SK-N-SH treated with all-trans-retinoic acid at 6 μM for 48 hours (cell line): ENCODE data around the gene ERMARD.

Experiments
- ATAC-seq: fragments of 200-7000 bp; cut with Tn5 transposase; 3 replicates; pipeline ENCODE4 v1.9.1; 2020; ENCODE audit warnings: mild to moderate bottlenecking, moderate library complexity
- ARNTL ChIP-seq: fragments of 450-650 bp; formaldehyde crosslinking; IDR thresholded peaks from 2 replicates; pipeline ENCODE4 v1.5.0; 2020; ENCODE audit warnings: low read depth, mild to moderate bottlenecking, moderate library complexity, borderline replicate concordance
- BACH2 ChIP-seq: fragments of 250-450 bp; sonication (Bioruptor Pico); IDR thresholded peaks from 2 replicates; pipeline ENCODE4 v1.9.0; 2021; ENCODE audit warnings: mild to moderate bottlenecking, borderline replicate concordance
- CSDC2 ChIP-seq: fragments of 250-450 bp; sonication (Bioruptor Pico); IDR thresholded peaks from 2 replicates; pipeline ENCODE4 v1.5.0; 2020; ENCODE audit warnings: mild to moderate bottlenecking, moderate library complexity
- ESRRG ChIP-seq: fragments of 250-450 bp; sonication (Bioruptor Pico); IDR thresholded peaks from 2 replicates; pipeline ENCODE4 v1.6.1; 2021; ENCODE audit warnings: mild to moderate bottlenecking
- ISL1 ChIP-seq: fragments of 250-450 bp; sonication (Bioruptor Pico); IDR thresholded peaks from 2 replicates; pipeline ENCODE4 v2.1.2; 2022; ENCODE audit warnings: mild to moderate bottlenecking, moderate library complexity
- OSR1 ChIP-seq: fragments of 250-450 bp; sonication (Bioruptor Pico); IDR thresholded peaks from 2 replicates; pipeline ENCODE4 v1.8.0; 2022; ENCODE audit warnings: moderate library complexity, mild to moderate bottlenecking, inconsistent platforms
- PPARA ChIP-seq: fragments of 250-450 bp; sonication (Bioruptor Pico); IDR thresholded peaks from 2 replicates; pipeline ENCODE4 v1.5.0; 2020; ENCODE audit warnings: mild to moderate bottlenecking, borderline replicate concordance
- RARB ChIP-seq: fragments of 250-450 bp; sonication (Bioruptor Pico); IDR thresholded peaks from 2 replicates; pipeline ENCODE4 v1.8.0; 2021; ENCODE audit warnings: mild to moderate bottlenecking, moderate library complexity
- SNAI2 ChIP-seq: fragments of 250-450 bp; sonication (Bioruptor Pico); IDR thresholded peaks from 2 replicates; pipeline ENCODE4 v1.5.0; 2020; ENCODE audit warnings: mild to moderate bottlenecking, moderate library complexity
- ZC3H10 ChIP-seq: fragments of 250-450 bp; sonication (Bioruptor Pico); IDR thresholded peaks from 2 replicates; pipeline ENCODE4 v1.5.1; 2021; ENCODE audit warnings: mild to moderate bottlenecking, moderate library complexity
- ZFP30 ChIP-seq: fragments of 450-650 bp; formaldehyde crosslinking; IDR thresholded peaks from 2 replicates; pipeline ENCODE4 v1.5.0; 2022; ENCODE audit warnings: mild to moderate bottlenecking, moderate library complexity
- ZNF565 ChIP-seq: fragments of 450-650 bp; formaldehyde crosslinking; conservative IDR thresholded peaks from 2 replicates; pipeline ENCODE4 v1.5.0; 2020; ENCODE audit warnings: low read depth, mild to moderate bottlenecking, moderate library complexity
- ZNF70 ChIP-seq: fragments of 450-650 bp; formaldehyde crosslinking; IDR thresholded peaks from 2 replicates; pipeline ENCODE4 v1.5.0; 2020; ENCODE audit warnings: mild to moderate bottlenecking, moderate library complexity
- ZNF8 ChIP-seq: fragments of 450-650 bp; formaldehyde crosslinking; IDR thresholded peaks from 2 replicates; pipeline ENCODE4 v1.5.0; 2020; ENCODE audit warnings: mild to moderate bottlenecking, moderate library complexity
- TF ChIP-seq, protein P1 (sequence below): fragments of 250-450 bp; sonication (Bioruptor Pico); IDR thresholded peaks from 2 replicates; pipeline ENCODE4 v1.5.0; 2020; ENCODE audit warnings: mild to moderate bottlenecking, moderate library complexity
- TF ChIP-seq, protein P2 (sequence below): fragments of 250-450 bp; sonication (Bioruptor Pico); IDR thresholded peaks from 2 replicates; pipeline ENCODE4 v1.8.0; 2020; ENCODE audit warnings: mild to moderate bottlenecking, moderate library complexity, borderline replicate concordance
- TF ChIP-seq, protein P3 (sequence below): fragments of 250-450 bp; sonication (Bioruptor Pico); IDR thresholded peaks from 2 replicates; pipeline ENCODE4 v1.8.0; 2021; ENCODE audit warnings: low read depth, mild to moderate bottlenecking, moderate library complexity, borderline replicate concordance
- TF ChIP-seq, protein P4 (sequence below): fragments of 250-450 bp; sonication (Bioruptor Pico); IDR thresholded peaks from 2 replicates; pipeline ENCODE4 v1.5.1; 2021; ENCODE audit warnings: mild to moderate bottlenecking, moderate library complexity
- TF ChIP-seq, protein P5 (sequence below): fragments of 250-450 bp; sonication (Bioruptor Pico); IDR thresholded peaks from 2 replicates; pipeline ENCODE4 v1.5.1; 2020; ENCODE audit warnings: low read depth, mild to moderate bottlenecking, moderate library complexity

Gene ERMARD

DNA sequence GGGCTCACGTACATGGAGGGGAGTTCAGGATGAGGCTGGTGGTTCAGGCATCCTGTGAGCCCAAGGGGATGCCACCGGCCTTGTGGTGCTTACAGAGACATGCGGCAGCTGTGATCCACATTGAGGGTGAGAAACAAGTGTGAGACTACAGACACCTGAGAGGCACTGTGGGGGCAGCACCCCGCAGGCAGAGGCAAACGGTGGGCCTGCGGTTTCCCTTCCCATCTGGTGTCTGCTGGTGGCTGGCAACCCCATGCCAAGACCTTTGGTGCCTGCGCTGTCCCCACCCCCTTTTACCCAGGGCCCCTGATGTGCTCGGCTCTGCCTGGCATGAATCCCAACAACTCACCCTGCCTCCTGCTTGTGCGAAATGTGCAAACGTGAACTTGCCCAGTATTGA, 42.0 kb downstream of the ERMARD start:
- no peak for ATAC-seq
- TF ChIP-seq, protein P1, sequence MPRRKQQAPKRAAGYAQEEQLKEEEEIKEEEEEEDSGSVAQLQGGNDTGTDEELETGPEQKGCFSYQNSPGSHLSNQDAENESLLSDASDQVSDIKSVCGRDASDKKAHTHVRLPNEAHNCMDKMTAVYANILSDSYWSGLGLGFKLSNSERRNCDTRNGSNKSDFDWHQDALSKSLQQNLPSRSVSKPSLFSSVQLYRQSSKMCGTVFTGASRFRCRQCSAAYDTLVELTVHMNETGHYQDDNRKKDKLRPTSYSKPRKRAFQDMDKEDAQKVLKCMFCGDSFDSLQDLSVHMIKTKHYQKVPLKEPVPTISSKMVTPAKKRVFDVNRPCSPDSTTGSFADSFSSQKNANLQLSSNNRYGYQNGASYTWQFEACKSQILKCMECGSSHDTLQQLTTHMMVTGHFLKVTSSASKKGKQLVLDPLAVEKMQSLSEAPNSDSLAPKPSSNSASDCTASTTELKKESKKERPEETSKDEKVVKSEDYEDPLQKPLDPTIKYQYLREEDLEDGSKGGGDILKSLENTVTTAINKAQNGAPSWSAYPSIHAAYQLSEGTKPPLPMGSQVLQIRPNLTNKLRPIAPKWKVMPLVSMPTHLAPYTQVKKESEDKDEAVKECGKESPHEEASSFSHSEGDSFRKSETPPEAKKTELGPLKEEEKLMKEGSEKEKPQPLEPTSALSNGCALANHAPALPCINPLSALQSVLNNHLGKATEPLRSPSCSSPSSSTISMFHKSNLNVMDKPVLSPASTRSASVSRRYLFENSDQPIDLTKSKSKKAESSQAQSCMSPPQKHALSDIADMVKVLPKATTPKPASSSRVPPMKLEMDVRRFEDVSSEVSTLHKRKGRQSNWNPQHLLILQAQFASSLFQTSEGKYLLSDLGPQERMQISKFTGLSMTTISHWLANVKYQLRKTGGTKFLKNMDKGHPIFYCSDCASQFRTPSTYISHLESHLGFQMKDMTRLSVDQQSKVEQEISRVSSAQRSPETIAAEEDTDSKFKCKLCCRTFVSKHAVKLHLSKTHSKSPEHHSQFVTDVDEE (CRISPR knock-in tag): no peak
- TF ChIP-seq, protein P2, sequence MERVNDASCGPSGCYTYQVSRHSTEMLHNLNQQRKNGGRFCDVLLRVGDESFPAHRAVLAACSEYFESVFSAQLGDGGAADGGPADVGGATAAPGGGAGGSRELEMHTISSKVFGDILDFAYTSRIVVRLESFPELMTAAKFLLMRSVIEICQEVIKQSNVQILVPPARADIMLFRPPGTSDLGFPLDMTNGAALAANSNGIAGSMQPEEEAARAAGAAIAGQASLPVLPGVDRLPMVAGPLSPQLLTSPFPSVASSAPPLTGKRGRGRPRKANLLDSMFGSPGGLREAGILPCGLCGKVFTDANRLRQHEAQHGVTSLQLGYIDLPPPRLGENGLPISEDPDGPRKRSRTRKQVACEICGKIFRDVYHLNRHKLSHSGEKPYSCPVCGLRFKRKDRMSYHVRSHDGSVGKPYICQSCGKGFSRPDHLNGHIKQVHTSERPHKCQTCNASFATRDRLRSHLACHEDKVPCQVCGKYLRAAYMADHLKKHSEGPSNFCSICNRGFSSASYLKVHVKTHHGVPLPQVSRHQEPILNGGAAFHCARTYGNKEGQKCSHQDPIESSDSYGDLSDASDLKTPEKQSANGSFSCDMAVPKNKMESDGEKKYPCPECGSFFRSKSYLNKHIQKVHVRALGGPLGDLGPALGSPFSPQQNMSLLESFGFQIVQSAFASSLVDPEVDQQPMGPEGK: no peak
- no peak for TF ChIP-seq ZFP30 (CRISPR knock-in tag)
- TF ChIP-seq, protein P3, sequence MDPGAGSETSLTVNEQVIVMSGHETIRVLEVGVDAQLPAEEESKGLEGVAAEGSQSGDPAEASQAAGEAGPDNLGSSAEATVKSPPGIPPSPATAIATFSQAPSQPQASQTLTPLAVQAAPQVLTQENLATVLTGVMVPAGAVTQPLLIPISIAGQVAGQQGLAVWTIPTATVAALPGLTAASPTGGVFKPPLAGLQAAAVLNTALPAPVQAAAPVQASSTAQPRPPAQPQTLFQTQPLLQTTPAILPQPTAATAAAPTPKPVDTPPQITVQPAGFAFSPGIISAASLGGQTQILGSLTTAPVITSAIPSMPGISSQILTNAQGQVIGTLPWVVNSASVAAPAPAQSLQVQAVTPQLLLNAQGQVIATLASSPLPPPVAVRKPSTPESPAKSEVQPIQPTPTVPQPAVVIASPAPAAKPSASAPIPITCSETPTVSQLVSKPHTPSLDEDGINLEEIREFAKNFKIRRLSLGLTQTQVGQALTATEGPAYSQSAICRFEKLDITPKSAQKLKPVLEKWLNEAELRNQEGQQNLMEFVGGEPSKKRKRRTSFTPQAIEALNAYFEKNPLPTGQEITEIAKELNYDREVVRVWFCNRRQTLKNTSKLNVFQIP (CRISPR knock-in tag): no peak
- no peak for TF ChIP-seq OSR1
- no peak for TF ChIP-seq BACH2 (CRISPR knock-in tag)

DNA sequence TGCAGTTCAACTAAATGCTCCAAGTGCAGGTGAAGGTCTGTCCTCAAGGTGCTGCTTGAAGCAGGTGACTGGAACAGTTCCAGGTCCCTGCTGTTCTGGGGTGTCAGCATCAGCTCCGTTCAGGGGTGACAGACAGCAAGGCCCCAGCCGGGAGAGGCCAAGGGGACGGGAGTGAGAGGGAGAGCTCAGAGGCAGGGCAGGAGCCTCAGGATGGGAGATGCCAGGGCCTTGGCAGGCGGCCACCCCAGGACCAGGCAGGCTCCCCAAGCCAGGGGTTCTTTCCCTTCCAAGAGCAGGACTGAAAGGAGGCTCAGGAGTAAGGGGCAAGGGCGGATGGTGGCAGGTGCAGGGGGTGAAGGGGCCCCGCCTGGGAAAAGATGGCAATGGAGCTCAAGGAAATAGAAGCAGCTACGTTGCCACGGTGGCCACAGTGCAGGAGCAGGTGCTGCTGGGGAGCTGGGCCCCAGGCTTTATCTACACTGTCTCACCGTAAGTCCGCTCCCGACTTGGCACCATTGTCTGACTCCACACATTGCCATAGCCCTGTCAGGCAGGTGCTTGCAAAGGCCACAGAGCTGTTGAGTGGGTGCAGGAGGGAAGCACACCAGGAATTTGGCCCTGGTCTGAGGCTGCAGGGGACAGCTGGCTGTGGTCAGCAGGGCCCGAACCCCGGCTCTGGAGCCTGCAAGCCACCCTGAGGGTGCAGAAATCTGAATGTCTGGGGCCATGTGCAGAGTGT, 43.1 kb downstream of the ERMARD start:
- no peak for ATAC-seq
- TF ChIP-seq SNAI2 (CRISPR knock-in tag): no peak

DNA sequence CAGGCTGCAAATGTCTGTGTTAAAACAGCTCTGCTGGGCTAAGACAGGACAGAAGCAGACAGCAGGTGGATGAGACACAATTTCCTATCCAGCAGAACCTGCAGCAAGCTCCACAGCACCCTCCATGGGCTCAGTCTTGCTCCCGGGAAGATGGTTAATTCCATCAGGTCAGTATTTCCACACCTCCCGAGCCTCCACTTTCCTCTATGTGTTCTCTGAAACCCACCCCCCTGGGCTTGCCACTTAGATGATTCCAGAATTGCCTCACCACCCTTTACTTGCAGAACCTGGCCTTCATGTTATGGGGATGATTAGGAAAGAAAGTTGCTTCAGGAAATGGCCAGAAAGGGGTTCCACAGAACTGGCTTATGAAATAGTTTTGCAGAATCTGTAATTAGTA, 43.8 kb downstream of the ERMARD start:
- no peak for ATAC-seq
- TF ChIP-seq ZC3H10 (CRISPR knock-in tag) (no peak), ZNF70 (CRISPR knock-in tag) (no peak), RARB (CRISPR knock-in tag) (no peak), PPARA (CRISPR knock-in tag) (no peak), ARNTL (no peak), ISL1 (CRISPR knock-in tag) (no peak), SNAI2 (CRISPR knock-in tag) (no peak), ZNF565 (CRISPR knock-in tag) (no peak), ZFP30 (CRISPR knock-in tag) (no peak), CSDC2 (CRISPR knock-in tag) (no peak), ESRRG (CRISPR knock-in tag) (no peak)
- TF ChIP-seq, protein P4, sequence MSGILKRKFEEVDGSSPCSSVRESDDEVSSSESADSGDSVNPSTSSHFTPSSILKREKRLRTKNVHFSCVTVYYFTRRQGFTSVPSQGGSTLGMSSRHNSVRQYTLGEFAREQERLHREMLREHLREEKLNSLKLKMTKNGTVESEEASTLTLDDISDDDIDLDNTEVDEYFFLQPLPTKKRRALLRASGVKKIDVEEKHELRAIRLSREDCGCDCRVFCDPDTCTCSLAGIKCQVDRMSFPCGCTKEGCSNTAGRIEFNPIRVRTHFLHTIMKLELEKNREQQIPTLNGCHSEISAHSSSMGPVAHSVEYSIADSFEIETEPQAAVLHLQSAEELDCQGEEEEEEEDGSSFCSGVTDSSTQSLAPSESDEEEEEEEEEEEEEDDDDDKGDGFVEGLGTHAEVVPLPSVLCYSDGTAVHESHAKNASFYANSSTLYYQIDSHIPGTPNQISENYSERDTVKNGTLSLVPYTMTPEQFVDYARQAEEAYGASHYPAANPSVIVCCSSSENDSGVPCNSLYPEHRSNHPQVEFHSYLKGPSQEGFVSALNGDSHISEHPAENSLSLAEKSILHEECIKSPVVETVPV: no peak
- TF ChIP-seq, protein P2: no peak

DNA sequence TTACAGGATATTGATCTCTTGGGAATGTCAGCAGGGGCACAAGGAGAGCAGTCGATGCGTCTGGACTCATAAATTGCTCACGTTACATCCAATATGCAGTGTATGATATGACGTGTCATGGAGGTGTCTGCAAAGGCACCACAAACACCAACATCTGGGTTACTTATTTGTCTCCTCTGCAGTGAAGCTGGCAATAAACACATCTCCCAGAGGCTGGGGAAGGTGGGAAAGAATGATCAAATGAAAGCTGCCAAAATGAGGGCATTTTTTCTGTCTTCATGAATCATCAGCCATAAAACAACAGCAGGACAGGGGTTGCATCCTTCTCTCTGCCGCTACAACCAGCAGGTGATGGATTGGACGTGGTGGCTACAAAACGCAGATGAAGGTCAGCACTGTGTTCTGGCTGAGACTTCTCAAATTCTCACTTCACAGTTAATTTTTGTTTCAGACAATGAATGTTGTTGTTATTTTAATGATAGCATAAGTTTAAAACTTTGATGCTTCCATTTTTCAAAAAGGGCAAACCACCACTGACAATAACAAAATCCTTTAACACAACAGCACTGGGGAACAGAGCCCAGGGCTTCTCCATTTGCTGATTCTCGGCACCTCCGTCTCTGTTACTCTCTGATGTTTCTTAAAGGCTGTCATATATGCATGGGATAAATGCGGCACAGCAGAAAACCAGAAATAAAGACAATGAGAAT, 47.5 kb downstream of the ERMARD start:
- TF ChIP-seq, protein P4: no peak
- TF ChIP-seq, protein P5, sequence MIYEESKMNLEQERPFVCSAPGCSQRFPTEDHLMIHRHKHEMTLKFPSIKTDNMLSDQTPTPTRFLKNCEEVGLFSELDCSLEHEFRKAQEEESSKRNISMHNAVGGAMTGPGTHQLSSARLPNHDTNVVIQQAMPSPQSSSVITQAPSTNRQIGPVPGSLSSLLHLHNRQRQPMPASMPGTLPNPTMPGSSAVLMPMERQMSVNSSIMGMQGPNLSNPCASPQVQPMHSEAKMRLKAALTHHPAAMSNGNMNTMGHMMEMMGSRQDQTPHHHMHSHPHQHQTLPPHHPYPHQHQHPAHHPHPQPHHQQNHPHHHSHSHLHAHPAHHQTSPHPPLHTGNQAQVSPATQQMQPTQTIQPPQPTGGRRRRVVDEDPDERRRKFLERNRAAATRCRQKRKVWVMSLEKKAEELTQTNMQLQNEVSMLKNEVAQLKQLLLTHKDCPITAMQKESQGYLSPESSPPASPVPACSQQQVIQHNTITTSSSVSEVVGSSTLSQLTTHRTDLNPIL (CRISPR knock-in tag): no peak
- no peak for TF ChIP-seq ZNF8 (CRISPR knock-in tag)
- TF ChIP-seq, all 23 proteins: peak for 0
- ATAC-seq: no peak
